Fibroblast of skin of back (primary cell): Measurements from ENCODE around the gene NOL7. TPM values are rescaled to one million over a fixed set of nuclear protein-coding genes. Genes with fewer than 3 reads are reported as not detected.

Experiments
- DNase-seq: peaks from one replicate; pipeline ENCODE4 v3.0.0-alpha.2; 2013
- polyA plus RNA-seq, 2 experiments: library from polyadenylated mRNA; unstranded; fragments of 120-200 nt; gene quantifications; one replicate each; pipeline ENCODE4 v1.2.1, GENCODE V29; 2013; ENCODE audit not compliant: insufficient read length in 2 of 2

Gene NOL7
- polyA plus RNA-seq (2013, experiment 1 of 2; ENCODE audit: insufficient read length) = 86.9 TPM
- polyA plus RNA-seq (2013, experiment 2 of 2; ENCODE audit: insufficient read length) = 66.5 TPM

DNA sequence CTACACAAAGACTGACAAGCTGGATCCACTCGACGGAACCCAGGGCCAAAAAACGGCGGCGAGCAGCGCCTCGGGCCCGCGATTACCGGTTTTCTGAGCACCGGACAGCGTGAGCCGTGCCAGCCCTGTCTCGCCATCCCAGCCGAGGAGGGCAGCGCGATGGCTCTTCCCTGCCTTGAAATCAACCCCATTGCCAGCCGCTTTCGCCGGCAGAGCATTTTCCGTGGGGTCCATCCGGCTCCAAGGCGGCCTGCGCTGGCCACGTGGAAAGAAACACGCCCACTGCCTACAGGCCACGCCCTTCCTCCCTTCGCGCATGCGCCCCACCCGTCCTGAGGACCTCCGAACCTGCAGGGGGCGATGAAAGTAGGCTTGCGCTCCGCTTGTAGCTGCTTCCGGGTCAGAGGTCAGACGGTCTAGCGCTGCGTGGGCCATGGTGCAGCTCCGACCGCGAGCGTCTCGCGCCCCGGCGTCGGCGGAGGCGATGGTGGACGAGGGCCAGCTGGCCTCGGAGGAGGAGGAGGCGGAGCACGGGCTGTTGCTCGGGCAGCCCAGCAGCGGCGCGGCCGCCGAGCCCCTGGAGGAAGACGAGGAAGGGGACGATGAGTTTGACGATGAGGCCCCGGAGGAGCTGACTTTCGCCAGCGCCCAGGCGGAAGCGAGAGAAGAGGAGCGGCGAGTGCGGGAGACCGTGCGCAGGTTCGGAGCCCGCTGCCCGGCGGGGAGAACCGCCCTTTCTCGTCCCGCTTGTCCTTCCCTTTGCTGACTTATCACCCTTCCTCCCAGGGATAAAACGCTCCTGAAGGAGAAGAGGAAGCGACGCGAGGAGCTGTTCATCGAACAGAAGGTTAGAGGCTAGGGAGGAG is at the start of gene NOL7:
TSS of gene NOL7 (plus strand) at position 410 of the 866 bp plus-strand sequence. CDS start at position 434, 24 bp downstream.
- DNase-seq = peak; percentile 96

DNA sequence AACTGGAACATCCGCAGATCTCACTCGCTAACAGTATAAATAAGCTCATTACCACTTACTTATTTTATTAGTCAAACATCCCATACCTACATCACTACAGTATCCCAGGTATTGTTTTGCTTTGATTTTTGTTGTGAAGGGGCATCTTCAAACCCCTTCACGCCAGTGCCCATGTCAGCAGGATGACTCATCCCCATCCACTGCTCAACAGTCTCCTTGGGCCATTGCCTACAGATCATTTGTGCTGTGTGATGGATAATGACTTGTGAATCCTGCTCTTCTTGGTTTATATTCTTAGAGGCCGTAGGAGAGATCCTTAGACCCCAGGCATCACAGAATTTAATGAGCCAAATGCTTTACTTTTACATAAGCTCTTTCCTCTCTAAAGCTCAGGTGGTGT is 49.2 kb upstream of the NOL7 start:
- no peak for DNase-seq

DNA sequence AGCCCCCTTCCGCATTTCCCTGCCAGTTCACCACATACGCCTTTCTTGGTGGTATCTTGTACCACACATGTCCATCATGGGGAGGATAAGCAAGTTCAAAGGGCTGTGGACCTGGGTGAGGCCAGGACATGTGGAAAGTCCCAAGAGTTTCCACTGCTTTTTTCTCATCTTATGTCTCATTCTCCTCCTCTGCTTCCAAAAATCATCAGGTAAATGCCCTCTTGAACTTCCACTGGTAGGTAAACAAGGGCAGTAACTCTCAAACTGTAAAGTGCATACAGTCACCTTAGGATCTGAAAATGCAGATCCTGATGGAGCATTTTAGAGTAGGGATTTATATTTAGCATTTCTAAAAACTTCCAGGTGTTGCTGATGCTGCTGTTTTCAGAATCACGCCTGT is 48.6 kb upstream of the NOL7 start:
- no peak for DNase-seq

DNA sequence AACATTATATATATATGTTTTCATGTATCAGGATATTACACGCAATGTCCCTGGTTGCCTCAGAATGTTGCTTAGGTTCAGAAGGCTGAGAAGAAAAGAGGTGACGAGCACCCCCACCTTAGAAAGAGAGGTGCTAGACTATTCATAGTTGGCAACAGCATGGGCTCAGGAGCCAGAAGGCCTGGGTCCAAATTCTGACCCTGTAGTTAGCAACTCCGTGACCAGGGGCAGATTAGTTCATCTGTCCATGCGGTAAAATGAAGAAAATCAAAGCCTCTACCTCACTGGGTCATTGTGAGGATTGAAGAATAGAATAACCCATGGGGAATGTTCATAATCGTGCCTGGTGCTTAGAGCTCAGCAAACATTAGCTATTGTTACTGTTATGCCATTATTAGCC is 46.2 kb upstream of the NOL7 start:
- no peak for DNase-seq

DNA sequence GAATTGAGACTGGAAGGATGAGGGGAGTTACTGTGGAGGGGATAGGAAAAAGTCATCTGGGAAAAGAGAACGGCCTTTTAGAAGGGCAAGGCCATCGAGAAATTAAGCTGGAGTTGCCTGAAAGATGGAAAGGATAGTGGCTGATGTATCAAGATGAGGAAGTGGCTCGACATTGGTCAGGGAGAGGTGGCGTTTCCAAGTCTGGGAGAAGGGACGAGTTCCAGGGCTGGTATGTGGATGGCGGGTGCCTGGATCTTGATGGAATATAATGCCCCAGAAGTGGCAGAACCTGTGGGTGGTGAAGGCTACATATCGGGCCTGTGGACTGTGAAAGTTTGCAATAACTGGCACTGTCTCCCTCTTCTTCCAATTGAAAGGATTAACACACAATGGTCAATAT is 42.9 kb upstream of the NOL7 start:
- no peak for DNase-seq

DNA sequence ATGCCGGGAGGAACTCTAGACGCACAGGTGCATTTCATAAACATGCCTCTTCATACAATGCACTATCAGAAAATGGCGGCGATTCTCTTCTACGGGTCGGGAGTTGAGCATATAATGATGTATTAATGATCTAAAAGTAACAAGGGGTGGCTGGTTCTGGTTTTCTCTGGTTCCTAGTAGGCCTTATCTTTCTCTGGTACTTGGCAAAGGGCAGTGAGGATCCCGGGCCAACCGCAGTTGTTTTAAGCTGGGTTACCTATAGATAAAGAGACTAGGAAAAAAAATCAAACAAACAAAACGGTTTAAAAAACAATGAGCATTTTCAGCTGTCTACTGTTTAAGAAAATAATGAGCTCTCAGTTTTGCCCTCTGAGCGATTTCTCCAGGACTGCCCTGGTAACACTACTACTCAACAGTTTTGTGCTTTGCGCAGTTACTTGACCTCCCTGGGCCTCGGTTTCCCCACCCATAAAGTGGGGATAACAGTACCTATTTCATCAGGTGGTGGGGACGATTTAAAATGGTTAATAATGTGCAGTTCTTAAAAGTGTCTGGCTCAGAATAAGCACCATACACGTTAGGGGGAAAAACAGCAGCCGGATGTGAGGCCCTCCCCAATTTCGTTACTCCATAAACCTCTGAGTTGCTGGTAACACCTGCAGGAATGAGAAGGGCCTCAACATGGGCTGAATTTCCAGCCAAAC is 42.0 kb upstream of the NOL7 start:
- DNase-seq = no peak

DNA sequence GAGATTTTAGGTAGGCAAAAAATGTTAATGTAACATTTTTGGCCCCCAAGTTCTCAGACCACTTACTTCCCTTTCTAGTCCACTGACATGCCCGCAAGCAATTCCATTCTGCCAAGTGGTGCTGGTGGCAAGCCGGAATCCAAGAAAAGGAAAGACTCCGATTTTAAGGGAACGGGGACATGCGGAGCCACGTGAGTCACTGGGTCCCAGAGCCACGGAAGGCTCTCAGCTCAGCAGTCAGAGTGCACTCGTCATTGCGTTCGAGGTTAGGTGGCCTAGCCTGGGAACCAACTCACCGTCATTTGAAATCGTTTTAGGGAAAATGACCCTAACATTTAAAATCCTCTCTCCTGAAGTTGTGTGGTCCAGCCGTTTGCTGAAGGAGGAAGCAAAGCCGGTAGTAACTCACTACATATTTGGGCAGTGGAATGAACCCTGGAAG is 41.4 kb upstream of the NOL7 start:
- DNase-seq = peak; percentile 55

DNA sequence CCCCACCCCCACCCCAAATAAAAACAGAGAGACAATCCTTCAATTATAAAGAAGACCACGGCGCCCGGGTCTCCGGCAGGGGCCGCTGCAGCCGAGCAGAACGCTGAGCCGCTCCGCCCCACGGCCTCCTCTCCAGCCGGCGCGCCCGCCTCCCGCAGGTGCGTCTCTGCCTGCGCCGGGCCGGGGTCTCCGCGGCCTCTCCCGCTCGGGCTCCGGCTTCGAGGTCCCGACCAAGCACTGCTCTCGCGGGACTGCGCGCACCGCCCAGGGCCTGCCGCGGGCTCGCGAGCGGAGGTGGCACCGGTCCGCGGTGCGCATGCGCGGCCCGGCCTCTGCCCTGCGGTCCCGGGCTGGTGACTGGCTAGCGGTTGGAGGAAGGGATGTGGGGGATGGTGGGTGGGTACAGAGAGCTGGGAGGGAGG is 41.0 kb upstream of the NOL7 start:
- peak; percentile 92 for DNase-seq

DNA sequence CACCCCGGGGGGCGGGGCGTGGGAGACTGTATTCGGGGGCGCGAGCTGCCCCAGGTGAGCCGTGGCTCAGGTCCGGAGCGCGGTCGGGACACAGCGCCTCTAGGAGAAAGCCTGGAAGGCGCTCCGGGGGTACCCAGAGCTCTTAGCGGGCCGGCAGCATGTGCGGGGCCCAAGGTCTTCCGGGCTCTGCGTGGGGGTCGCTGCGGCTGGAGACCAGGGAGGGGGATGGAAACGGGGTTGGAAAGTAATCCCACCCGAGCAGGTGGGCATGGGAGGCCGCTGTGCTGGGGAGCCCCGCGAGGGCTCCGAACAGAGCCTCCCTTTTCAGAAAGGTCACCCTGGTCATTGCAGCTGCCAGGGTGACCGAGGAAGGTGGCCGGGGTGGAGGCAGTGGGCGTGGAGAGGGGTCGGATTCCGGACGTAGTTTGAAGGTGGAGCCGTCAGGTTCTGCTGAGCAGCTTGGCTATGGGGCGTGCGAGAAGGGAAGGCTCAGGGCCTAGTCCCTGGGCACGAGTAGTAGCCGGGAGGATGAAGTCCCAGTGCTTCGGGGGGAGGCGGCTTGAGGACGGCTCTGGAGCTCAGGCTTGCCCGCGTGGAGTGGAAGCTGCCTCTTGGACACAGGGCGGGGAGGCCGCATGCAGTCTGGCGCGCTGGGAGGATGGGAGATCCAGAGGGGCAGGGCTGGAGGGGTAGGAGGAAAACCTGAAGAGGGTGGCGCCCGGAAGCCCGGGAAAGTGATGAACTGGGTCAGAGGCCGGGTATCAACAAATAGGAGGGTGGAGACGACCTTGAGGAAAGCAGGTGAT is 40.4 kb upstream of the NOL7 start, which contains the start of gene SIRT5:
TSS of gene SIRT5 (plus strand) at position 31 of the 806 bp plus-strand sequence. CDS start 9,510 bp downstream, outside the sequence.
- peak; percentile 84 for DNase-seq

DNA sequence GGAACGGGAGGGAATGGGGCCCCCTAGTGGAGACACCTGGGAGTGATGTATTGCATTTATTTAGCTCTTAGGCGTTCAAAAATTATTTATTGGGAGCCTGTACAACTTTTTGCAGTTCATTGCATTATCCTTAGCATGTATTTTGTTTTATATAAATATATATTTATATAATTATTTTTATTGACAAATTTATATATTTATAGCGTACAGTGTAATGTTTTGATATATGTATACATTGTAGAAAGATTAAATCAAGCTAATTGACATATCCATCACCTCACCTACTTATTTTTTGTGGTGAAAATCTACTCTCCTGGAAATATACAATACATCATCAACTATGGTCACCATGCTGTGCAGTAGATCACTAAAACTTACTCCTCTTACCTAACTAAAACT is 39.8 kb upstream of the NOL7 start:
- no peak for DNase-seq

DNA sequence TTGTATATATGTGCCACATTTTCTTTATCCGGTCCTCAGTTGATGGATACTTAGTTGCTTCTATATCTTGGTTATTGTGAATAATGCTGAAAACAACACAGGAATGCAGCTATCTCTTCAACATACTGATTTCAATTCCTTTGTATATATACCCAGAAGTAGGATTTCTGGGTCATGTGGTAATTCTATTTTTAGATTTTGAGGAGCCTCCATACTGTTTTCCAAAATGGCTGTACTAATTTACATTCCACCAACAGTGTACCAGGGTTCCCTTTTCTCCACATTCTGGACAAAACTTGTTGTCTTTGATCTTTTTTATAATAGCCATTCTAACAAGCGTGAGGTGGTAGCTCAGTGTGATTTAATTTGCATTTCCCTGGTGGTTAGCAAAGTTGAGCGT is 39.1 kb upstream of the NOL7 start:
- DNase-seq = no peak

DNA sequence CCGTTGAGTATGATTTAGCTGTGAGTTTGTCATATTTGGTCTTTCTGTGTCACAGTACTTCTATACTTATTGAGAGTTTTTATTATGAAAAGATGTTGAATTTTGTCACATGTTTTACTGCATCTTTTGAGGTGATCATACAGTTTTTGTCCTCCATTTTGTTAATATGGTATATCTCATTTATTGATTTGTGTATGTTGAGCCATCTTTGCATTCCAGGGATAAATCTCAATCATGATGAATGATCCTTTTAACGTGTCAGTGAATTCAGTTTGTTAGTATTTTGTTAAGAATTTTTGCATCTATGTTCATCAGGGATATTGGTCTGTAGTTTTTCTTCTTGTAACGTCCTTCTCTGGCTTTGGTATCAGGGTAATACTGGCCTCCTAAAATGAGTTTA is 37.2 kb upstream of the NOL7 start:
- DNase-seq = no peak

DNA sequence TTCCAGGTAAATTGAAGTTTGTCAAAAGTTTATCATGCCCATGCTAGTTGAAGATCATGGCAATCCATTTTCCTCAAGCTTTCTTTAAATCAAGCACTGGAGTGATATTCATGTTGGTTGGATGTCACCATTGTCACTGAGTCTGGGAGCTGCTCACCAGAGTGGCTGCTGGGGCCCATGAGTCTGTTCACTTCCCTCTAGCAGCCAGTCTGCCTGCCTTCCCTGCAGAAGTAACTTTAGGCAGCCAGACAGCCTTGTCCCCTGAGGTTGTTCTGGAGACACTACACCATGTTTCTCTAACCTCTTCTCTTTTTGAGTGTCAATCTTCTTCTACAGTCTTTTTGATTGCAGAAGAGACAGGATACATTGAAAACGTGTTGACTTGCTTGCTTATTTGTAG is 35.2 kb upstream of the NOL7 start:
- no peak for DNase-seq

DNA sequence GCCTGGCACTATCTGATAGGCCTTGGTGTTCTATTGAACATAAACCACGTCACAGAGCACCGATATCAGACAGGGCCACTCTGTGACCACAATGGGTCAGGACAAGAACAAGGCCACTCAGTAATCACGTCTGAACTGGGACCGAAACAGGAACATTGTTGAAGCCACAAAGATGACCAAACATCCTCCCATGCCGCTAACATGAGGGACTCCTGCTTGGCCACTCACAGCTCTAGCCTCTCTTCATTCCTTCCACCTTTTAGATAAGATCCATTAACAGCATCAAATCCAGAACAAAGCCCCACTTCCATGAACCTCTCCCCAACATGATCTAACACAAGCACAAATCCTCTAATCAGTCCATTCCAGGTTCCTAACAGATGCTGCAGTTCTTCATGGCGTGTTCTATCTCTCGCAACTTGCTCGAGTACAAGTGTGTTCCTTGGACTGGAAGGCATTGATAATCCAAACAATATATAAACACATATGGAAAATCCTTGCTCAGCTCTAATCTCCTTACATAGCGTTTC is 33.4 kb upstream of the NOL7 start:
- no peak for DNase-seq

DNA sequence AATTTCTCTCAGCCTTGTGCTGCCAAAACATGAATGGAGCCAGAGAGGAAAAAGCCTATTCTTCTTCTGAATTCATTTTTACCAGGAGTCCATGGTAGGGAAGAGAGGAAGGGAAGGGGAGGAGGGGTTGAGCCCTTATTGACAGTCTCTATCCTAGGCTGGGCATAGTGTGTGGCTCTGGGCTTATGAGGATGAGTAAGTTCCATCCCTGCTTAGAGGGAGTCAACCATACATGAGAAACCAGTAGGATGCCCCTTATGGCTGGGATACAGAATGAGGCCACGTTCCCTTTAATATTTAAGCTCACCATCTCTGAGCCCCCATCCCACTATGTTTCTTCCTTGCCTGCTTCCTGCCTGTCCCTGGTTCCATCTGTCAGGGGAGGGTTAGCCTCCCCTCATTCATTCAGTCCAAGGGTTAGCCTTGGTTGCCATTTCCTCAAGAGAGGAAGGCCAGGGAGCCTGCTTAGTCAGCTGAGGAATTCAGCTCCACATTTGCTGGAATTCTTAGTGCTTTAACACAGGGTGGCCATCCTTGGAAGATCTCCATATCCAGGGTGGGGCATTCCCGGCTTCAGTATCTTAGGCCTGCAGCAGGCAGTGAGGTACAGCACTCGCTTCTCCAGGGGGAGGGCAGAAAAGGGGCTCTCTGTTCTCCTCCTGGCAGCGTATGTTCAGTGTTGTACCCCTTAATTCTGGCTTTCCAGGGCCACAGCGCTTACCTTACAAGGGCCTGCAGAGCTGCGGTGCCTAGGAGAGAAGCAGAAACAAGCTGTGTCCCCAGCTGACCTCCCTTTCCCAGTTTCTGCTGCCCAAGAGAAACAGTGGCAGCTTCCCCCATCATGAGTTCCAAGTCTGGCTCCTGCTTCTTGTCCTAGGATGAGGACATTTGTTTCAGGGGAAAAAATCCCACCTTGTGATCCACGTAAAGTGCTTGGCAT is 28.3 kb upstream of the NOL7 start:
- DNase-seq = peak; percentile 42

DNA sequence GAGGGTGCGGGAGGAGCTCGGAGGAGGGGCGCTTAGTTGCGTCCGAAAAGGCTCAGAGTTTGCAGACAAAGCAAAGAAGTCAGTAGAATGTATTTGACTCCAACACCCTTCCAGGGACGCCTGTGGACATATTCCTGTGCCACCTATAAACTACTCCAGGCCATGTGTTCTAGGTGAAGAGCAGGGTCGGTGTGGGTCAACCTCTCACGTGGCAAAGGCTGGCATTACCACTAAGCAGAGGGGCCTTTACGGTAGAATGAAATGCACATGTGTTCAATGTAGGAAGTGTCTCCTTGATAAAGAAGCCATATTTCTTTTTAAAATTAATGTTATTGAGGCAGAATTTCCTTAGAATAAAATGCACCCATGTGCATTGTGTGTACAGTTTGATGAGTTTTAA is 25.3 kb upstream of the NOL7 start:
- DNase-seq = no peak

DNA sequence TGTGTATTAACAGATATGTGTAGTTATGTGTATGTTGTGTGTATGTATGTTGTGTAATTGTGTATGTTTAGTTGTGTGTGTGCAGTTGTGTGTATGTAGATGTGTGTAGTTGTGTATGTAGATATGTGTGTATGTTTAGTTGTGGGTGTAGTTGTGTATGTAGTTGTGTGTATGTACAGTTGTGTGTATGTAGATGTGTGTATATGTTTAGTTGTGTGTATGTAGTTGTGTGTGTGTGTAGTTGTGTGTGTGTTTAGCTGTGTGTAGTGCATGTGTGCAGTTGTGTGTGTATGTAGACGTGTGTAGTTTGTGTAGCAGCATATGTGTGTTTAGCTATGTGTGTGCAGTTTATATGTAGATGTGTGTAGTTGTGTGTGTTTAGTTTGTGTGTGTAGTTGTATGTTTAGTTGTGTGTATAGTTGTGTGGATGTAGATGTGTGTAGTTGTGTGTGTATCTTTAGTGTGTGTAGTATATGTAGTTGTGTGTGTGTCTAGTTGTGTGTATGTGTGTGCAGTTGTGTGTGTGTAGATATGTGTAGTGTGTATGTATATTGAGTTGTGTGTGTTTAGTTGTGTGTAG is 24.5 kb upstream of the NOL7 start:
- no peak for DNase-seq

DNA sequence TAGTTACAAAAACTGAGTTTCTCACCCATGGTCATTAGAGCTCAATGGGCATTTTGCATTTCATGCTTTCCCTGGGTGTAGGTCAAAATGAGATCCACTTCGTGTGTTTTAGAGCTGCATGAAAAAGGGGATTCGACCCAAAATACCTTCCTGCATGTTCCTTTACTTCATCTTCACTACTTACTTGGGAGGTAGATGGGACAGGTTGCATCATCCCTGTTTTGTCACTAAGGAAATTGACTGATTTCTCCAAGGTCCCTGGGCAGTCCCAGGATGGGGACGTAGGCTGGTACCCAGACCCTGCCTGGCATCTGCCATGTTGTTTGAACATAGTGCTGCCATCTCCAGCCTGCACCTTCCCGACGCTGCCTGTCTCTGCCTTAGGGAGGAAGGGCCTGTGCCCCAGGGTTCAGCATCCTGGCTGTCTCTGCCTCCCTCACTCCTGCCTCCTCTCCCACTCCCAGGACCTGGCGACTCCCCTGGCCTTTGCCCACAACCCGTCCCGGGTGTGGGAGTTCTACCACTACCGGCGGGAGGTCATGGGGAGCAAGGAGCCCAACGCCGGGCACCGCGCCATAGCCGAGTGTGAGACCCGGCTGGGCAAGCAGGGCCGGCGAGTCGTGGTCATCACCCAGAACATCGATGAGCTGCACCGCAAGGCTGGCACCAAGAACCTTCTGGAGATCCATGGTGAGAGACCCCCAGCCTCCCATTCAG is 23.8 kb upstream of the NOL7 start:
- no peak for DNase-seq

DNA sequence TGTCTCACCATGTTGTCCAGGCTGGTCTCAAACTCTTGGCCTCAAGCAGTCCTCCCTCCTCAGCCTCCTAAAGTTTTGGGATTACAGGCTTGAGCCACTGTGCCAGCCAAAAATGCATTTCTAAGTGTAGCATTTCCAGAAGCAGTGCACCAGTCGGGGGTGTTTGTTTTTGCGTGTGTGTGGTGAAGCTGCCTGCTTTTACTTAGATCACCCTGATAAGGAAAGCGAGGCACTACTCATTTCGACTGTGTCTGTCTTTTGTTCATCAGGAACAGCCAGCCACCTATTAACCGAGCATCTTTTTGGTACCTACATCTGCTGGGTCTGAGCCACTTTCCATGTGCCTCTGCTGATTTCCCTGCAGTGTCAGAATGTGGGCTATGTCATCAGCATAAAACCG is 22.0 kb upstream of the NOL7 start:
- DNase-seq = no peak

DNA sequence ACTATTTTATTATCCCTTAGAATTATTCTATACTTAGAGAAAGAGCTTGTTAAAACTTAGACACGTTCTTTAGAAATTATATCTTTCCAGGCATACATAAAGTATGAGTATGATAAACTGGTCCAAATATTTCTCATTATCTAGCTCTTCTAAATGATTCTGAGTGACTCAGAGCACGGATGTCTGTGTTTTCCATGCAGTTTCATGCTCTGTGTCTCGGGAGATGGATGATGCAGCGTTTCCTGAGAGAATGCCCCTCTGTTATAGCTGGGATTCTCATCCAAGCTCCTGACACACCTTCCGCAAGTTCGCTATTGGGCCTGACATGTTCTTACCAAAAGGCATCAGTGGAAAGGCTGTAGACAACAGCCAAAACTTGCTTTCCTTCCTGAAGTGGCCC is 21.4 kb upstream of the NOL7 start:
- DNase-seq = peak; percentile 39
